Measurements from ENCODE around the gene PLXNA1.

DNA sequence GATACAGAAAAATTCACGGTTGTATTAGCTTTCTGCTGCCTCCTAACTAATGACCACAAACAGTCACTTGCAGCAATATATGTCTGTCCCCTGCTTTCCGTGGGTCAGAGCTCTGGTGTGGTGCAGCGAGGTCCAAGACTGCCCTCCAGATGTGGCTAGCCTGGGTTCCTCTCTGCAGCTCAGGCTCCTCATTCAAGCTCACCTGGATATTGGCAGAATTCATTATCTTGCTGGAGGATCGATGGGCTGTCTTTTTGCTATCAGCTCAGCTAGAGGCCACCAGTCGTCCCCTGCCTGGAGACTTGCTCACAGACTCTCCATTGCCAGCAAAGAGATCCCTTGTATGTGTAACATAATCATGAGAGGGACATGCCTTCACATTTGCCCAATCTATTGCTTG is 12.8 kb upstream of the PLXNA1 start:
- TF ChIP-seq, protein P1, sequence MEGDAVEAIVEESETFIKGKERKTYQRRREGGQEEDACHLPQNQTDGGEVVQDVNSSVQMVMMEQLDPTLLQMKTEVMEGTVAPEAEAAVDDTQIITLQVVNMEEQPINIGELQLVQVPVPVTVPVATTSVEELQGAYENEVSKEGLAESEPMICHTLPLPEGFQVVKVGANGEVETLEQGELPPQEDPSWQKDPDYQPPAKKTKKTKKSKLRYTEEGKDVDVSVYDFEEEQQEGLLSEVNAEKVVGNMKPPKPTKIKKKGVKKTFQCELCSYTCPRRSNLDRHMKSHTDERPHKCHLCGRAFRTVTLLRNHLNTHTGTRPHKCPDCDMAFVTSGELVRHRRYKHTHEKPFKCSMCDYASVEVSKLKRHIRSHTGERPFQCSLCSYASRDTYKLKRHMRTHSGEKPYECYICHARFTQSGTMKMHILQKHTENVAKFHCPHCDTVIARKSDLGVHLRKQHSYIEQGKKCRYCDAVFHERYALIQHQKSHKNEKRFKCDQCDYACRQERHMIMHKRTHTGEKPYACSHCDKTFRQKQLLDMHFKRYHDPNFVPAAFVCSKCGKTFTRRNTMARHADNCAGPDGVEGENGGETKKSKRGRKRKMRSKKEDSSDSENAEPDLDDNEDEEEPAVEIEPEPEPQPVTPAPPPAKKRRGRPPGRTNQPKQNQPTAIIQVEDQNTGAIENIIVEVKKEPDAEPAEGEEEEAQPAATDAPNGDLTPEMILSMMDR (IDR thresholded peaks at IDR 0.05; ENCODE audit: poor library complexity) = no peak
- TF ChIP-seq EZH2 (IDR thresholded peaks at IDR 0.05; ENCODE audit: borderline replicate concordance) (no peak), EZH2phosphoT487 (IDR thresholded peaks at IDR 0.05; ENCODE audit: low read depth, severe bottlenecking, unreplicated experiment) (no peak)
